Activated T-helper 1 cell treated with anti-CD3 and anti-CD28 coated beads, Interleukin-2, amount 50 U/mL, for 16 hours (primary cell): ENCODE measurements around the gene PCDH19.
A peak's percentile ranks its signal among the peaks of the same experiment; 100 is the strongest.
"Not testable (repeated sequence)": the region's sequence is repeated elsewhere in the genome, so short reads cannot be mapped to it uniquely, and the experiment has no call there.

Source experiments
- DNase-seq, 2 donors: peaks; one replicate each; pipeline ENCODE4 v3.0.0-alpha.2; 2020; ENCODE audit warnings: low read depth in 1 of 2, low spot score in 1 of 2

The PCDH19 gene

GRCh38 chrX:100409610-100410590 is at the start of gene PCDH19:
TSS of gene PCDH19 (minus strand) at chrX:100410273. CDS start at chrX:100408597, 1,676 bp downstream.
- no peak for DNase-seq

- DNase-seq, result no peak
Observed at GRCh38 chrX:100449696-100450608, 39.9 kb upstream of the PCDH19 start.

GRCh38 chrX:100447655-100448397 is 37.8 kb upstream of the PCDH19 start:
- DNase-seq, result peak in 1 of 2 donors; percentile 3

DNA sequence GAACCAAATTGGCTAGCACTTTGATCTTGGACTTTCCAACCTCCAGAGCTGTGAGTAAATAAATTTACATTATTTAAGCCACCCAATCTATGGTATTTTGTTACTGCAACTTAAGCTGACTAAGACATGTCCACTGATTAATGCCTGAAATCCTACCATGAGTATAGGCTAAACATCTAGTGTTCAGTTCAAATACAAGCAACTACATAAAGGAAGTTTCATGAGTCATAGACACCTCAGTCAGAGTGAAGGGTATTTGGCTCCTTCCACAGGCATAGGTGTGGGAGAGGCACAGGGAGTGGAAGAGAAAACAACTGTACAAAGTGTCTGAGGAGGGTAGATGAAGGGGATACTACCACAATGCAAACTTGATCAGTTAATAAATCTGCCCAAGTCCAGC is 35.5 kb upstream of the PCDH19 start:
- no peak for DNase-seq

DNA sequence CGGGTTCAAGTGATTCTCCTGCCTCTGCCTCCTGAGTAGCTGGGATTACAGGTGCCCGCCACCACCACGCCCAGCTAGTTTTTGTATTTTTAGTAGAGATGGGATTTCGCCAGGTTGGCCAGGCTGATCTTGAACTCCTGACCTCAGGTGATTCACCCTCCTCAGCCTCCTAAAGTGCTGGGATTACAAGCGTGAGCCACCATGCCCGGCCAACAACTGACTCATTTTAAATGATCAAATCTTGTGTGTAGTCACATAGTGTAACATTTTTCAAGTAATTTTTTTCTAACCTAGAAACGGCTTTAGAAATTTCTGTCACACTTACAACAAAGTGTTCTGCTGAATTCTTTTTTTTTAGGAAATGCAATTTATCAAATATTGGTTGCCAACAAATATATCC is 31.2 kb upstream of the PCDH19 start:
- not testable (repeated sequence) for DNase-seq

GRCh38 chrX:100440006-100440405 is 29.9 kb upstream of the PCDH19 start:
- no peak for DNase-seq

DNA sequence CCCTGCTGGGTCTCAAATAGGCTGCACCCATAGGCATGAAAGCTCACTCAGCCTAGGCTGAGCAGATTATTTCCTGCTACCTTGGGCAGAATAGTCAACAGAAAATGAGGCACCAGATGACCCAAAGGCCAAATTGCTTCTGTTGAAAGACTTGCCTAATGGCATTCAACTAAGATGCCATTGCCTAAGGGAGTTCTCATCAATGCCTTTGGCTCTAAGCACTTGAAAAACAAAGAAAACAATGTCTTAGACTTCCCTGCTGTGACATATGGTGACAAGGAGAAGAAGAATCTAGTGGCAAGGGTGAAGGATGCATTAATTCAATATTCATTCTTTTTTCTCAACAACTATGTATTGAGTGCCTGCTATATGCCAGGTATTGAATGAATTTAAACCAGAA is 25.7 kb upstream of the PCDH19 start:
- no peak for DNase-seq

DNA sequence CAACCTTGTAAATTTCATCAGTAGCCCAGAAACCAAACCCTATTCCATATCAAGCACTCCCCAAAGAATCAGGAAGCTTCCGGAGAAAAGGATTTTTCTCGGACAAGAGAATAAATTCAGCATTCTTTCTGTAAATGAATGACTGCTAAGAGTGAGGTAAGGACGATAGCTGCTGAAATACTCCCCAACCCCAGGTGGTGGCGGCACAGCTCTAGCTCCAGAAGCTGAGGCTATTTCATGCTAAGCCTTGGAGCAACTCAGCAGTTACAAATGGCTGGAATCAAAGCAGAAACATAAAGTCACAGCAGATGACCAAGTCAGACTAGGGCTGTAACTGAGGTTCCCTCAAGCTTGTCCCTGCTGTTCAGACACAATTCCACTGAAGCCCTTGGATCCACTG is 13.9 kb upstream of the PCDH19 start:
- no peak for DNase-seq

- no peak for DNase-seq
Observed at GRCh38 chrX:100418556-100418955, 8.5 kb upstream of the PCDH19 start.

- DNase-seq, result no peak
Observed at GRCh38 chrX:100417681-100418080, 7.6 kb upstream of the PCDH19 start.

DNA sequence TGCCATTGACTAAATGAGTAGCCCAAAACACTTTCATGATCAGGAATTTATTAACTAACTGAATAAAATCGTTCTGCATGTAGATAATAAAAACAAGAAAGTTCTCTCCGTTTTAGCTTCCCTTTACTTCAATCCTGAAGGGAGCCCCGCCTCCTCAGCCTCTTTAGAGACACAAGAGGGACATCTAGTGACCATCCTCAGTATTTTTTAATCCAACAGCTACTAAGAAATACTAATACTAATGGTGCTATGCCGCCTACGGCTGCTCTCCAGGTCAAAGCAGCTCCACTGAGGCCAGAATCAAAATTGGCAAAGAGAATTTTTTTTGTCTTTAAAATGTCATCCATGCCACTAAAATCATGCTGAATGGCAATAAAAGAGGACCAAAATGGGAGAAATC is 3.2 kb upstream of the PCDH19 start:
- no peak for DNase-seq

DNA sequence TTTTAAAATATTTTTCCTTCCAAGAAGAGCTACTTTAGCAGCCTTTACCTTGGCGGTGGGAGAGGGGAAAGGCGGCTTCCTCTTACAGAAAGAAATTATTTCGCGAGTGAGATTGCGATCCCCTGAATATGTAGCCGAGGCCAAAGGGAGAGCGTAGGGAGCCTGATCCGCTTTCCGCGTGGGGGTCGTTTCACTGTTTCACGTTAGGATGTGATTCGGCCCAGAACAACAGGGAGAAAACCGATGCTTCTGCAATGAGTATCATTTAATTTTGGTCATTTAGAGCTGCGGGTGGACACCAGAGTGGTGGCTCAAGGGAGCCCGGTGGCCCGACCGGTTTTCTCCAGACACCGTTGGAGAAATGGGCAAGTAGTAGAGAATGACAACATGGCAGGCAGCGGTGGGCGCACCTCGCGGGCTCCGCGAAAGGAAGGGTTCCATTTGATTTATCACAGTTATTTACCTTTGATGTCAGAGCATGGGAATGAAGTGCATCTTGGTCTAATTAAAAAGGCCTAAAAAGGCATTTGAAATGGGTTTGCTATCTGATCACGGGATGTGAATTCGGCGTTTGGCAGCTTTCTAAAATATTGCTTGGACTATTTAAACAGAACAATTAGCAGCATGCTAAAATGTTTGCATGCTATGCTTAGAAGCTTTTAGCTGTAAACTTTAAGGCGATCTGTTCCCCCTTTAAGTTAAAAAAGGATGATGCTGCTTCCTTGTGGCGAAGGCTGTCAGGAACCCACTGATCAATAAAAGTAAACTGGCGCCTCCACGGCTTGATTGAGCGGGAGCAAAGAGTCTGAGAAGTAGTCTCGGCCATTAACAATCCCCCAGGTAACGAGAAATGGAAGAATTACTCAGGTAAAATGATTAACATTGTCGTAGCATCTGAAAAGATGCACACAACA is 2.0 kb upstream of the PCDH19 start:
- no peak for DNase-seq

DNA sequence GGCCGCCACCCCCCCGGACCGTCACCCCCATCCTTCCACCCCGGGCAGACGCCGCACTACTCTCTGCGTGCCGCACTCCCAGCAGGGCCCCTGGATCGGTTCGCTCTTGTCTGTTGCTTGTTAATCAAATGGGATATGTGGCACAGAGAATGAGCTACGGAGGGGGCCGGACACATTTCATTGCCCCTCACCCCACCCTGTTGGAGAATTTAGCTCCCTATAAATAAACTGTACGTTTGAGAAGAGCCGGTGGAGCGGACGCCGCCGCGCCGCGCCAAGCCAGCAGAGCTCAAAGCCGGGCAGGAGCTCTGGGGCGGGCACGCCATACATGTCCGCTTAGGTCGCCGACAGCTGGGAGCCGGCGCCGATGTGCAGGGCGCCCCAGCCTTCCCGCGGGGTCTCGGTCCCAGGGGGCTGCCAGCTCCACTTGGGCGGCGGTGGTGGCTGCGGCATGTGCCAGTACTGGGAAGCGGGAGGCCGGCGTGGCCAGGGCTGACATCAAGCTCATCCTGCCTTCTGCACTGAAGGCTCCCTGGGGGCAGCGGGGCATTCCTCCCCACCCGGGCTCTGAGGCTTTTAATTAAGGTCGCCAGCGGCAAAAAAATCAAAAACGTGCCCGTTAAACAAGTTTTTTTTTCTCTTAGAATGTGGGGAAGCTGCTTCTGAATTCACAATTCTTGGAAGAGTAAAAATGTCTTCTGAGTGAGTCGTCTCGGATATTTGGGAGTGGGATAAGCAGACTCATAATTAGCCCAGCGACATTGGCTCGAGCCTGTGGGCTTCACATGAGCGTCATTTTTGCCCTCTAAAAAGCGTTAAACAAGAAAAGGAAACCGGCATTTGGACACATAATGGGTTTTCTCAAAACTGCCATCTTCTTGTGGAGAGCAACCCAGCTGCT is 1.1 kb upstream of the PCDH19 start:
- no peak for DNase-seq

DNA sequence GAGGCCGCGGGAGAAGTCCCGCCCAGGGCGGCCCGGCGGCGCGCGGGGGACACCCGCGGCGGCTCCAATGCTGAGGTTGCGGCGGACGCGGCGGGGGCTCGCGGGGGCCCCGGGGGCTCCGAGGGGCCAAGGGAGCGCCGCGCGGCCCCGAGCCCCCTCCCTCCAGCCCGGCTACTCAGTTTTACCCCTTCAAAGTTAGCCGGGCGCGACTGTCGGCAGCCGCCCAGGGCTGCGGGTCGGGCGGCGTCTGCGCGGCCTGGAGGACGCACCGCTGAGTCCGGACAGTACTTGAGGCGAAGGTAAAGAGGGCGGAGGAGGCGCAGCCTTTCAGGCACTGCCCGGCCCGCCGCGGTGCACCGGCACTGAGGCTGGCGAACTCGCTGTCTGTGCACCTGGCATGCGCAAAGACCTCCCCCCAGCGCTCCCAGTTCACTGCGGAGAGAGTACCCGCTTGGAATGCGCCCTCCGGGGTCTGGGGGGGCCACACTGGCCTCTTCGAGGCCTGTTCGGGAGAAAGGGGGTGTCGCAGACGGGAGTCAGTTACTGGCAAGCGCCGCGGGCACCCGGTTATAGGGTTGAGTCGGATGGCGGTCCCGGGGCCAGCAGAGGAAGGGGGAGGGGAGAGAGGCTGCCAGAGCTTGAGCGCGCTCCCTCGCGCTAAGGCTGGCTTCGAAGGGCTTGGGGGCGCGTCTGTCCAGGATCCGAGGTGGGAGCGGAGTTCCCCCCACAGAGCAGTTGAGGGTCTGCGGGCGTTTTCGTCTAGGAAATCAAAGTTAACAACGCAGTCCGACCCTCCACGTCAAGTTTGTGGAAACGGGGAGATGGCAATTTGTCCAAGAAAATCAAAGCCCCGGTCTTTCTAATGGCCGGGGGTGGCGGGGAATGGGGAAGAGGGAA is 1.1 kb downstream of the PCDH19 start:
- no peak for DNase-seq

DNA sequence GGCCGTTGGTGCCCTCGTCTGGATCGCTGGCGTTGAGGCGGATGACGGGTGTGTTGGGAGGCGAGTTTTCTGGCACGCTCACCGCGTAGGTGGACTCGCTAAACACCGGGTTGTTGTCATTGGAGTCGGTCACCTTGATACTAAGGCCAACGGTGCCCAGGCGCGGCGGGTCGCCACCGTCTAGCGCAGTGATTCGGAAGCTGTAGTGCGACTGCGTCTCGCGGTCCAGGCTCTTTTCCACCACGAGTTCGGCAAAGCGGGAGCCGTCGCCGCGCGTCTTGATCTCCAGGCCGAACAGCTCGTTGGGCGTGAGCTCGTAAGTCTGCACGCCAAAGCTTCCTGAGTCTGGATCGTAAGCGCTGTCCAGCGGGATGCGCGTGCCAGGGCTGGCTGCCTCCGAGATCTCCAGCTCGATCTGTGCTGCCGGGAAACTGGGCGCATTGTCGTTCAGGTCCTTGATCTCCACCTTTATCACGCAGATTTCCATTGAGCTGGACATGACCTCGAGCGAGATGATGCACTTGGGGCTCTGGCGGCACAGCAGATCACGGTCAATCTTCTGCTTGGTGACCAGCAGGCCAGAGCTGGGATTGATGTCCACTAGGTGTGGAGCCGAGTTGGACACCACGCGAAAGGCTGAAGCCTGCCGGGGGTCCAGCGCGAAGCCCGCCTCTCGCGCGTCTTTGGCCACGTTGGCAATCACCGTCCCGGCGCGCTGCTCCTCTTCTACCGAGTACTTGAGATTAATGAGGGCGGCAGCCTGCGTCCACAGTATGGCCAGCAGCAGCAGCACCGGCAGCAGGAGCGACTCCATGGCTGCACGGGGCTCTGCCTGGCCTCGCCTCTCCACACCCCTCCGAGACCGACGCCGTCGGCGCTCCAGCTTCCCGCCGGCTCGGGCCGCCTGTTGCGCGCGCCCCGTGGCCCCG is 2.0 kb downstream of the PCDH19 start:
- no peak for DNase-seq

- DNase-seq, result no peak
Observed at GRCh38 chrX:100407147-100407783, 2.8 kb downstream of the PCDH19 start.
